Fibroblast of skin of back (primary cell): ENCODE results near the gene TIMM22.
"Not testable (repeated sequence)": the region's sequence is repeated elsewhere in the genome, so short reads cannot be mapped to it uniquely, and the experiment has no call there.

ENCODE experiments used
- DNase-seq: peaks from one replicate; pipeline ENCODE4 v3.0.0-alpha.2; 2013

TIMM22 gene

DNA sequence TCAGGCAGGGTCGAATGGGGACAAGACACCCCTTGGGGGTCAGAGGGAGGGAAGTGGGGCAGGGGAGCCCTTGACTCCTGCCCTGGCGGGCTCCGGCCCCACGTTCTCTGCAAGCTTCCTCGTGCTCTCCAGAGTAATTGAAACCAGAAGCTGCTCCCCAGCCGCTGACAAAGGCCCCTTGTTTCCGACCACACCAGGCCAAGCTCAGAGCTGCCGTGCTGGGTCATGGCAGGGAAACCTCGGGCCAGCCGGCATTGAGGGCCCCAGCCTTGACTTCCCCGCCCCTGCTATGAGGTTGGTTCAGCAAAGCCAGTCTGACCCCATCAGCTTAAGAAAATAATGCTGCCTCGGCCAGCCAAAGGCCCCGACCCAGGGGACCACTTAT is 43.3 kb downstream of the TIMM22 start:
- no peak for DNase-seq

DNA sequence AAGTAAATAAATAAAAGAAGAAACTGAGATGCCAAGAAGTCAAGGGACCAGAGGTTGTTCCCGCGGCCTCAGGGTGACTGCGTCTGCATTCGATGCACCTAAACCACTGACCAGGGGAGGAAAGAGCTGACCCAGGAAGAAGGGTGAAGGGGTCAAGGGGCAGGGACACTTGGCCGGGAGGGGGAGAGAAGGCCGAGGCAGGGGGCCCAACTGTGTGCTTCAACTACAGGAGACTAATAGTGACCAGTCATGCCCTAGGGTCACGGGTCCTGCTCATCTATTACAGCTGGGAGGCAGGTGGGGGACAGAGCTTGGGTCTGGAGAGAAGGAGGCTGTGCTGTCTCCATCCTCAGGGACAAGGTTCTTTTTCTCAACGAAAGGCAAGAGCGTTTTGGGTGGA is 44.8 kb downstream of the TIMM22 start:
- DNase-seq, result no peak

DNA sequence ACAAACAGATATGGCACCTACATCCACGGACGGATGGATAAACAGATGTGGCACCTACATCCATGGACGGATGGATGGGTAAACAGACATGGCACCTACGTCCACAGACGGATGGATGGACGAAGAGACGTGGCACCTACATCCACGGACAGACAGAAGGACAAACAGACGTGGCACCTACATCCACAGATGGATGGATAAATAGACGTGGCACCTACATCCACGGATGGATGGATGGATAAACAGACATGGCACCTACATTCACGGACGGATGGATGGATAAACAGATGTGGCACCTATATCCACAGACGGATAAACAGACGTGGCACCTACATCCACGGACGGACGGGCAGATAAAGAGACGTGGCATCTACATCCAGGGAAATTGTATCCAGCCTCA is 45.6 kb downstream of the TIMM22 start:
- DNase-seq, result no peak

DNA sequence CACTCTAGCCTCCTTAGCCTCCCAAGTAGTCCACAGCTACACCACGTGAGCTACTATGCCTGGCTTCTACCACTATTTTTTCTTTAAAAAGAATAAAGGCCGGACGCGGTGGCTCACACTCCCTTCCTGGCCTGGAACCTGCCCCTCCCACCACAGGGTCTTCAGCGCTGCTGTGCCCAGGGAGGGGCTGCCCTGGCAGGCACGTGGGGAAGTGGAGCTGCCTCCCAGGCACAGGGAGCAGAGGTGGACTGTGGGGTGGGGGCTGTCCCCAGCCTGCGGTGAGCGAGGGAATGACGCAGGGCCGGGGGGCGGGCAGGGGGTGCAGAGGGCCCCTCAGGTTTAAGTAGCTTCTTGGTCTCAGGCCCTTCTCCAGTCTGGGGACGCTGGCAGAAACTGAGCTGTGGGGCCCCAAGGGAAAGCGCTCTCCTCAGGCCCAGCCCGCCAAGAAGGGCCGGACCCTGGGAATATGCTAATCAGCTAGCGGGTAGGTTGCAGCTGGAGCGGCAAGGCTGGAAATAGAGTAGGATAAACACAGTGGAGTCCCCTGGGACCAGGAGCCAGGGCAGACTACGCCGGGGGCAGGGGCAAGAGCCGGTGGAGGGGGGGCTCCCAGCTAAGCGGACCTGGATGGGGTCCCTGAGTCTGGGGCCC is 46.8 kb downstream of the TIMM22 start:
- peak; percentile 63 for DNase-seq

- not testable (repeated sequence) for DNase-seq
Observed at GRCh38 chr17:1044387-1045009, 47.6 kb downstream of the TIMM22 start.

- DNase-seq, result no peak
Observed at GRCh38 chr17:1045456-1045855, 48.5 kb downstream of the TIMM22 start.

- DNase-seq, result peak; percentile 53
Observed at GRCh38 chr17:1047177-1047878, 50.4 kb downstream of the TIMM22 start.

DNA sequence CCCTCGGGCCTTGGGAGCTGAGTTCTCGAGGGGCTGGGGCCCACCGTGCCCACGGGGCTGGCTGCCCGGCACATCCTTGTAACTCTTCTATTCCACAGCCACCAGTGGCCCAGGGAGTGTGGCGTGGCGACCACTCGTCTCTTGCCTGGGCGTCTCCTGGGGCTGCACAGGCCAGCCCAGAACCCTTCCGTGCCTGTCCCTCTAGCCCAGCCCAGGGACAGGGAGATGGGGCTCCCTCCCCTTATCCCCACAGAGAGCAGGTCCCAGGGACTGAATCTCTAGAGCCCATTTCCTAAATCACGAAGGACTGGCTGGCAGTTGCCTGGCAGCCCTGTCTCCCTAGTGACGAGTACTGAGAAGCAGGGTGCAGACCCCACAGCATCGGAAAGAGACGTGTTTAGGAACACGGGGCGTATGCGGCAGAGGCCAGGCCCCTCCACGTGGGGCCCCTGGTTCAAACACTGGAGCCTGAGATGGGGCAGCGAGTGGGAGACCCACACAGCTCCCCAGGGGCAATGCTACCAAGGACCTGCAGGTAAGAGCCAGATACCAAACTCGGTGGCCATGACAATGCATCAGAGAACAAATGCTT is 51.0 kb downstream of the TIMM22 start:
- DNase-seq, result no peak

DNA sequence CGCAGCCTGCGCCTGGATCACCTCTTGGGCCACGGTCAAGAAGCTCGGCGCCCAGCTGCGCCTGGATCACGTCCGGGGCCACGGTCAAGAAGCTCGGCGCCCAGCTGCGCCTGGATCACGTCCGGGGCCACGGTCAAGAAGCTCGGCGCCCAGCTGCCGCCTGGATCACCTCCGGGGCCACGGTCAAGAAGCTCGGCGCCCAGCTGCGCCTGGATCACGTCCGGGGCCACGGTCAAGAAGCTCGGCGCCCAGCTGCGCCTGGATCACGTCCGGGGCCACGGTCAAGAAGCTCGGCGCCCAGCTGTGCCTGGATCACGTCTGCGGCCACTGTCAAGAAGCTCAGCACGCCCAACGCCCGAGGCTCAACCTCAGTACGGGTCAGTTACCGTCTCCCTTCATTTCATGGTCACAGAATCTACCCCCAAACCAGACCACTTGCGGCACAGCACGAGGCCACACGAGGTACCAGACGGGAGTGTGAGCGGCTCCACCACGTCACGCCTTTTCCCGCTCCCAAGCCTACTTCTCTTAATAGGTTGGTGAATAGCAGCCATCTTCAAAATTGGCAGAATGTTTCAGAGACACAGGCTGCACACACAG is 51.7 kb downstream of the TIMM22 start:
- DNase-seq, result not testable (repeated sequence)

- DNase-seq, result no peak
Observed at GRCh38 chr17:1049446-1050225, 52.7 kb downstream of the TIMM22 start.

DNA sequence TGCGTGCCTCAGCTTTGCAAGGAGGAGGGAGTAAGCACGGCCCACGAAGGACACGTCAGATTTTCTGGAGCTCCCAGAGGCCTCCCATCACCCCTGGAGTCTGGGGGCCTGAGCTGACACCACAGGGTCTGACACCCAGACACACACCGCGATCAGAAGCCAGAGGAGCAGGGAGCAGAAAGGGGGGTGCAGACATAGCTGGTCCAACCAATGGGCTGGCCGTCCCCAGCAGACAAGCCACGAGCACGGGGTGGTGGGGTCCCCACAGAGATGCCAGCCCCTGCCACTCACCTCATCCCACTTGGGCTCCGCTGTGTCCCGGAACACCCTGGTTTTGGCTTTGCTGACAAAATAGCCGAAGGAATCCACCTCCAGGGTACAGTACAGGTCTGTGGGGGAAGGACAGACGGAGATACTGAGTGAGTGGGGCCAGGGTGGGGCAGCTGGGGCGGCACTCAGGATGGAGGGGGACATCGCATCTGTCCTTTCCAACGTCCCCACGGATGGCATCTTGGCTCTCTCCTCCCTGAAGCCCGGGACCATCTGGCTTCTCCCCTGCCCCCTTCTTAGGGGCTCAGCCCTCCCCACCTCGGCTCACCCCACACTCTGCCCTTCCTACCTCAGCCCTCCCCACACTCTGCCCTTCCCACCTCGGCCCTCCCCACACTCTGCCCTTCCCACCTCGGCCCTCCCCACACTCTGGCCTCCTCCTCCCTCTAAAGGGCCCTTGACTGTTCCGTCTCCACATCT is 53.5 kb downstream of the TIMM22 start:
- DNase-seq, result no peak

DNA sequence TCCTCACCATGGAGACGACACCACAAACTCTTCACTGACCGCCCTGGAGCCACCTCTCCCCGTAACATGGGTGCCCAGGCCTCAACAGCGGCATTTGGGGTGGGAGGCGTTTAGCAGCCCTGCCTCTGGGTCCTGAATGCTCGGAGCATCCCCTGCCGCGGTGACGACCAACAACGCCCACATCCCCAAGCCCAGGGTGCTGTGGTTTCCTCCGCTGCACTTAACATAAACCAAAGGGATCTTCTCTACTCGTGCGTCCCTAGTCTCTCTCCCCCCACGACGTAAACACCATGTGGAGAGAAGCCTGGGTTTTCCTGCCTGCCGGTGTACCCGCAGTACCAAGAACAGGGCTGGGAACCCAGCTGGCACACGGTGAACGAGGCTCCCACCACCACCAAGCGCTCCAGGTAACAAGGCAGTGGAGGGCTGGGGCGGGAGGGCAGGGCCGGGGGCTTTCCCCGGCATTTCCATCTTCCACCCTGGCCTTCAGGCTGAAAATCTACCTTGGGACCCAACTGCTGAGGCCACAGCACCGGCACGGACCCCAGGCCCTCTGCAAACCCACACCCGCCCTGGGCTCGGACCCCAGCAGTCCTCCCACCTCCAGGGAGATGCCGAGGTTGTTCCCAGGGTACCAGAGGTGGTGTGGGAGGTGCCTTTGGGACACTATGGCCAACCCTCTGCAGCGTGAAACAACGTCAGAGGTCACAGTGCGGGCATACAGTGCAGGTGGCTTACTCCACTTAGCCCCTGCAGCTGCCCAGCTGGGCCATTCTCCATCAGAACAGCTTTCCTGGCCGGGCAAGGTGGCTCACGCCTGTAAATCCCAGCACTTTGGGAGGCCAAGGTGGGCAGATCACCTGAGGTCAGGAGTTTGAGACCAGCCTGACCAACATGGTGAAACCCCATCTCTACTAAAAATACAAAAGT is 54.3 kb downstream of the TIMM22 start:
- no peak for DNase-seq
